Activated naive CD4-positive, alpha-beta T cell treated with anti-CD3 and anti-CD28 coated beads, Interleukin-2, amount 50 U/mL, for 16 hours (primary cell): ENCODE results near the gene FRMD4A.
"Not testable (repeated sequence)": the region's sequence is repeated elsewhere in the genome, so short reads cannot be mapped to it uniquely, and the experiment has no call there.

Experiments
- DNase-seq: peaks from one replicate; pipeline ENCODE4 v3.0.0-alpha.2; 2020

FRMD4A gene

DNA sequence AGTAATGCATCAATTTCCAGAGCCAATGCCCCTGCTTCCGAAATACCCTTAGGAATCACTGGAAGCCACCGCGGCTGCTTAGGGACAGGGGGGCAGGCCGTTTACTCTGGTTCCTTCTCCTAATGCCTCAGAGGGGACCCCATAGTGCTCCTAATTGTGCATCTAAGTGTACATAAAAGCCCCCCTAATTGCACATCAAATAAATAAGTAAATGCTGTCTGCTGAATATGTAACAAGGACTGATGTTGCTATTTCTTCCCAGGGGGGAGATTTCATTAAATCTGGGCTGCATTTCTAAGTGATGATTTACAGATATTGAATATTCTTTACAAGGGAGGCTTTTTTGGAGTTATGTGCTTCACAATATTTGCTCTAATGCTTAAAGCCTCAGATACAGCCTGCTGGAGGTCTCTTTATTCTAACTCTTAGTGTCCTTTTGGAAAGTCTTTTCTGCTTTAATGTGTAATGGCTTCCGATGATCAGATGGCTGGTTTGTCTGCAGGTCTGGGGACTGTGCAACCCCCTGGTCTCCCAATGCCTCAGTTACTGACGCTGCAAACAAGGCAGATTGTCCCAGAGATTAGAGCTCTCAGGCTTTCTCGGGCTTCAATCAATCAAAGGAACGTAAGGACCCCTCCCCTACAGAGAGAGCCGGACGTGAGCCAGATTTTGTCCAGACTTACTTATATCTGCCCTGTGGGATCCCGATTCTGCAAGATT, 601.0 kb downstream of the FRMD4A start:
- DNase-seq: no peak

DNA sequence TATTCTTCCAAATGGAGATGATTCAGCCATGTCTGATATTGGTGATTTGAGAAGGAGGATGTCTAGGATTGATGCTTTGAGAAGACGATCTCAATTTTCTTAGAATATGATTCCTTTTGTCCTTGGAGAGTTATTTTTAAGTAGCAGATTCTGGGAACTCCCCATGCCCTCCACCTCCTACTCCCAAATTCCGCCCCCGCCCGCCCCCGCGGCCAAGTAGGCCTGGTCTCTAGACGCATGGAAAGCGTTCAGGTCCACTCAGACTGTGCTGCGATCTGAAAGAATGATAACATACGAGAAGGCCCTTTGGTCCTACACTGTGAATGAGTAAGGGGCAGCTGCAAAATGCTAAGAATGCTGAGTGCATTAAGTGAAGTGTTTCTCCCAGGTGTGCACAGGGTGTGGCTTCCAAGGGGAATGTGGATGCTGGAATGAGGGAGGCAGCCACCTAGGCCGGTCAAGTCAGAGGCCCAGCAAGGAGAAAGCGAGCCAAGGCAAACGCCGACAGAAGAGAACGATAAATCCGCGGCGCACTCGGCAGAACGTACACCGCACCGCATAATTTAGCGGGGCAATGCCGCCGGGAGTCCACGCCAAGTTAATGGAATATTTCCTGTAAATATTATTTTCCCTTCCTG, 601.7 kb downstream of the FRMD4A start:
- DNase-seq: no peak

GRCh38 chr10:13725594-13725993, 605.1 kb downstream of the FRMD4A start:
- DNase-seq: no peak

GRCh38 chr10:13724484-13724883, 606.2 kb downstream of the FRMD4A start:
- DNase-seq: no peak

GRCh38 chr10:13722747-13723653, 607.7 kb downstream of the FRMD4A start:
- DNase-seq: no peak

DNA sequence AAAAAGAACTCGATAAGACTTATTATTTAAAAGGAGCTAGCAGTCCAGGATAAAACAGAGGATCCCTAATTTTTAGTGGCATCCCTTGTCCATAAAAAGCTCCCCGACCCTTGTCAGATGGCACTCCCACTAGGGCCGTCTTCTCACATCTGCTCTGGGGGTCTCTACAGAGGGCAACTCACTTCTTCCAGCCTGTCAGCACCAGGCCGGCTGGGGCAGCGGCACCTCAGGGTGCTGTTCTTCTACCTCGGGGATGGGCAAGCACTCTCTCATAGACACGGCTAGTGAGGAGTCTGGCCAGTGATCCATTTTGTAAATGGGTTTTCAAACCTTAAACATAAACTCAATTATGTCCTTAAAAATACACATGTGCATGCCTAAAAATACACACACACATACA, 609.2 kb downstream of the FRMD4A start:
- DNase-seq: no peak

- no peak for DNase-seq
Measured at GRCh38 chr10:13720699-13721098, 610.0 kb downstream of the FRMD4A start.

DNA sequence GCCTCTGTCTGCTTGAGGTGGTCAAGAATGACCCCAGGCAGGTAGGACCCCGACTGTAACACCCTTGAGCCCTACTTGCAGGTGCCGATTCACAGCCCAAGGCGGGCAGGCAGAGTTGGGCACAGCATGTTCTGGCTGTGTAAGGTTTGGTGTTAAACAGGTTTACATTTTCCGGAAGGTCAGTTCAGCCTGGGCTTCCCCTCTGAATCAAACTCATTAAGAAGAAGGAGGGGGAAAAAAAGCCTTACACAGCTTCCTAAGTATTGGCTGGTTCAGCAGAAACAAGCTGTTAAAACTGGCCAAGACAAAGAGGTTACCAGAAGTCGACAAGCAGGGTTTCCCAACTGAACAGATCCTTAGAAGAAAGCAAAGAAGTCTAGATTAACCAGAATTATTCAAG, 611.3 kb downstream of the FRMD4A start:
- no peak for DNase-seq

DNA sequence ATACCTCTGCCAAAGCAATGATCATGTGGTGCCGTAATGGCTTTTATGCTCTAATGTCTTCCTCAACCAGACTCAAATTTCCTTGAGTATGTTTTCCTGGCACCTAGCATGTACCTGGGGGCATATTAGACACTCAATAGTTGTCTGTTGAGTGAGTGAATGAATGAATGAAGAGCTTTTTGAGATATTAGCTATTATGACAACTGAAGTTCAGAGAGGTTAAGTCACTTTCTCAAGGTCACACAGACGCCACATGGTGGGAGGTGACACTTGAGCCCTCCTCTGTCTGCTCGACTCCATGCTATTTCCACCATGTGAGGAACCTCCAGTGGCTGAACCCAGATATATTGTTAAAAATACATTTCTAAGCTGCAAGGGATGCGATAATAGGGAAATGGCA, 611.9 kb downstream of the FRMD4A start:
- no peak for DNase-seq

DNA sequence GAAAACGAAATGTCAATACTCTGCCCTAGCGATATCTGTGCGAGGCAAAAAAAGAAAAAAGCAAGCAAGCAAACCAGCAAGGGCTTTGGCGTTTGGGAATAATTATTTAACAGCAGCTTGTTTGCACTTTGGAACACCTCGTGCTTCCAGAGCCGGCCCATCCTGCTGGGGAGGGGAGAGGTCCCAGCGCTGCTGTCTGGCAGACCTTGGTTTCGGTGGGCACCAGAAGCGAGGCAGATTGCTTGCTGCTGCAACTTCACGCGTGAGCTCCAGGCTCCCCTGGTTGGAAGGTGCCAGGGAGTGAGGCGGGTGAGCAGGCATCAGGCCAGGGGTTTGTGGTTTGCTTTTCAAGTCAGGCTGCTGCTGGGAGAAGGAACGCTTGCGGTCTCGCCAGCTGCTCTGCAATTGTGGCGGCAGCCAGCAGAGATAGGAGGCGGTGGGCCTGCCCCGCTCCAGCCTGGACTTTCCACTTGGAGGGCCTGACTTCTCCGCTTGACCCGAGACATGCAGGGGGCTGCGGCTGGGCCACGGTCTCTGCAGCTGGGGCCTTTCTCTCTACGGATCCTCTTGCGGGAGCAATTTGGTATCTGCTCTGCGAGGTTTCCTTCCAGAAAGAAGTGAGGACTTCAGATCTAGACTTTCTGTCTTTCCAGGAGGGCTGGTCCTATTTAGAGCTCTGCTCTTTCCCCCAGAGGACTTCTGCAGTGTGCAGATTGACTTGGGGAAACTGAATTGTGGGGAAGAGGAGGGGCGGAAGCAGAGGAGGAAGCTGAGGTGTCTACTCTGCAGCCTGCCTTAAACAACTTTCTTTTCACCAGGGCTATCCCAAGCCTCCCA, 612.6 kb downstream of the FRMD4A start:
- peak; percentile 29 for DNase-seq

- no peak for DNase-seq
Measured at GRCh38 chr10:13717571-13717935, 613.2 kb downstream of the FRMD4A start.

- DNase-seq: no peak
Measured at GRCh38 chr10:13716081-13717071, 614.3 kb downstream of the FRMD4A start.

GRCh38 chr10:13715596-13715995, 615.1 kb downstream of the FRMD4A start:
- DNase-seq: not testable (repeated sequence)

GRCh38 chr10:13715100-13715499, 615.6 kb downstream of the FRMD4A start:
- no peak for DNase-seq

- DNase-seq: no peak
Measured at GRCh38 chr10:13712837-13713581, 617.7 kb downstream of the FRMD4A start.

DNA sequence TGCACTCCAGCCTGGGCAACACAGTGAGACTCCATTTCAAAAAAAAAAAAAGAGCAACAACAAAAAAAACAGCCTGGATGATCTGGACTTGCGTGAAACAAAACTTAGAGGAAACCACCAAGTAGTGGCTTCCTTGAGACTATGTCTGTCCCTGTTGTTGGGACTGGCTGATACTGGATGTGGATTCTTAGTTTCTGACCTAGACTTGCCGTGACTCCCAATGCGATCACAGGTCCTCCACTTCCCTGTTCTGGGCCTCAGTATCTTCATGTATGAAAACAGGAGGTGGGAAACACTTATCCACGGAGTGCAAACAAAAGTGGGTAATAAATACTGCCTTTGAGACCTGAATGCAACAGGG, 618.3 kb downstream of the FRMD4A start:
- DNase-seq: no peak

DNA sequence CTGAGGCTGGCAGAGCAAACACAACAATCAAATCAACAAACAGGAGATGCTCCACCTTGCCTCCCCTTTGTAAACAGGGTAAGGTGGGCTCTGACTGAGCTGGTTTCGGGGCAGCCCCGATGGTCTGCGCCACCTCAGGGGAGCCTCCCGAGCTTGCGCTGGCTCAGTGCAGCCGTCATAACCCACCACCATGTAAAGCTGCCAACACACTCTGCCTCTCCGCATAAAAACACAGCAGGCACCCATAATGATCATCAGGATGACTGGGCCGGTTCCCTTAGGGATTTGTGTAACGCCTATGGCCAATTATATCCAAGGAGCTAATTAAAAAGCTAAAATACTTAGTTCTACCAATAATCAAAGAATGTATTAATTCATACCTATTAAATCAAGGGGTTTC, 619.4 kb downstream of the FRMD4A start:
- DNase-seq: no peak

GRCh38 chr10:13709931-13710650, 620.6 kb downstream of the FRMD4A start:
- DNase-seq: no peak

DNA sequence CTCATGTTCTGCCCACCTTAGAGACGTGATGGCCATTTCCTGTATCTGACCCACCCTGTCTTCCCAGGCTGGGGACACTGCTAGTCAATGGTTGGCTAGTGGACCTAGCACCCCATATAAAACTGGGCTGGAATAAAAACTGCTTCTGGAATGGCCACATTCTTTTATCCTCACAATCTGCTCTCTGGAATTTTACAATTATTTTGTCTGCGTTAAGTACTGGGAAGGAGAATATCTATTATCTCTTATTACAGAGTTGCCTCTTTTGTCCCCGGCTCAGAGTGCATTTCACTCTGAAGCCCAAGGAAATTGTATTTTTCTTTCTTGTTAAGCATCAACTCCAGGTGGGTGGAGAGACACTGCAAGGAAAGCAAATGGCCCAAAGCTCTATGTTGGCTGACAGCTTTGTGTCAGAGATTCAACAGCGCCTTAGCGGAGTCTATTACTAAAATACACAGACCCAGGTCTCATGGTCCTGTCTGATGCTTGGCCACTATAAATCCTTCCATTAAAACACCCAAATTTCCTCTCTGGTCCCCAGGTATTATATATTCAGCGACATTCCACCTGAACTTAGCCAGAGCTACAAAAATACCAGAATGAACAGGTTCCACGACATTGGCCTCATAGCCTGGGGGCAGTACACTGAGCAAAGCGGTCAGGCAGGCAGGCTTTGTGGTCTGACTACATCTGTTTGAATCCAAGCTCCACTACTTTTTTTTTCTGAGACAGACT, 622.3 kb downstream of the FRMD4A start:
- DNase-seq: no peak
